Keratinocyte (primary cell): ENCODE measurements around the gene PLPP3.

Experiments used
- EZH2 ChIP-seq: IDR thresholded peaks from one replicate; pipeline ENCODE4 v1.6.1; 2012; ENCODE audit warnings: inconsistent platforms, mild to moderate bottlenecking, low read length, moderate library complexity
- TF ChIP-seq, protein P1 (sequence below), 3 experiments: IDR thresholded peaks in 1 of 3; conservative IDR thresholded peaks in 1 of 3; optimal IDR thresholded peaks in 1 of 3; 2 replicates in 2 of 3; 3 replicates in 1 of 3; pipeline versions ENCODE3 to v1.5.1; 2011; ENCODE audit warnings: low read length in 3 of 3, mild to moderate bottlenecking in 3 of 3, moderate library complexity in 2 of 3, control low read depth in 1 of 3, inconsistent platforms in 1 of 3; ENCODE audit not compliant: insufficient read depth in 2 of 3; ENCODE audit errors: extremely low read depth in 1 of 3

DNA sequence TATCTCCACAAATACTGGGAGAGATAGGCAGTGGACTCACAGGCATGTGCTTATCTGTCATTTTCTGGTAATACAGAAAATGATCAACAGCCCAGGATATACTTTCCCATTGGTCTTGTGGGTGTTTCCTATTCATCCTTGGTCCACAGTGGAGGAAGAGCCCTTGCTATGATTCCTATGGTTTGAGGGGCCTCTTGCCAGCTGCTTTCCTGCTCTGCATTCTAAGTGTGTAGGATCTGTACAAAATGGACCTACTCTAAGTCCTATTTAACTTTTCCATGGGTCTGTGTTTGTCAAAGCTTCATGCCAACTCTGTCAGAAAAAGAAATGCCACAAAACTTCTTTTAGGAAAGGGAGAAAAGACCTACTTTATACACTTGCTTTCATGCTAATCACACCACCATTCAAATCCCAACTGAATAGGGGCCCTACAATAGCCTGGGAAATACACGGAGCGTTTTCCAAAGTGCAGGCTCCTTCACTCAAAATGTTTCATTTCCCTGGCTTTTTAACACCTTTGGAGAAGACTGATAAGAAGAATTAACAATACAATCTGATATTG, 16.4 kb downstream of the PLPP3 start:
- TF ChIP-seq, protein P1, sequence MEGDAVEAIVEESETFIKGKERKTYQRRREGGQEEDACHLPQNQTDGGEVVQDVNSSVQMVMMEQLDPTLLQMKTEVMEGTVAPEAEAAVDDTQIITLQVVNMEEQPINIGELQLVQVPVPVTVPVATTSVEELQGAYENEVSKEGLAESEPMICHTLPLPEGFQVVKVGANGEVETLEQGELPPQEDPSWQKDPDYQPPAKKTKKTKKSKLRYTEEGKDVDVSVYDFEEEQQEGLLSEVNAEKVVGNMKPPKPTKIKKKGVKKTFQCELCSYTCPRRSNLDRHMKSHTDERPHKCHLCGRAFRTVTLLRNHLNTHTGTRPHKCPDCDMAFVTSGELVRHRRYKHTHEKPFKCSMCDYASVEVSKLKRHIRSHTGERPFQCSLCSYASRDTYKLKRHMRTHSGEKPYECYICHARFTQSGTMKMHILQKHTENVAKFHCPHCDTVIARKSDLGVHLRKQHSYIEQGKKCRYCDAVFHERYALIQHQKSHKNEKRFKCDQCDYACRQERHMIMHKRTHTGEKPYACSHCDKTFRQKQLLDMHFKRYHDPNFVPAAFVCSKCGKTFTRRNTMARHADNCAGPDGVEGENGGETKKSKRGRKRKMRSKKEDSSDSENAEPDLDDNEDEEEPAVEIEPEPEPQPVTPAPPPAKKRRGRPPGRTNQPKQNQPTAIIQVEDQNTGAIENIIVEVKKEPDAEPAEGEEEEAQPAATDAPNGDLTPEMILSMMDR (optimal IDR thresholded peaks at IDR 0.05 in 1 of 3, IDR thresholded peaks at IDR 0.05 in 1 of 3, conservative IDR thresholded peaks at IDR 0.05 in 1 of 3; ENCODE audit: extremely low read depth in 1 of 3, insufficient read depth in 2 of 3, low read length in 3 of 3), result no peak
- TF ChIP-seq EZH2, result no peak
